GM21447 (cell line): ENCODE results near the gene LIPC.

Source experiments
- ATAC-seq: cut with Tn5 transposase; IDR thresholded peaks from one replicate; pipeline ENCODE4 v1.9.1; 2021; ENCODE audit not compliant: unreplicated experiment

The LIPC gene

DNA sequence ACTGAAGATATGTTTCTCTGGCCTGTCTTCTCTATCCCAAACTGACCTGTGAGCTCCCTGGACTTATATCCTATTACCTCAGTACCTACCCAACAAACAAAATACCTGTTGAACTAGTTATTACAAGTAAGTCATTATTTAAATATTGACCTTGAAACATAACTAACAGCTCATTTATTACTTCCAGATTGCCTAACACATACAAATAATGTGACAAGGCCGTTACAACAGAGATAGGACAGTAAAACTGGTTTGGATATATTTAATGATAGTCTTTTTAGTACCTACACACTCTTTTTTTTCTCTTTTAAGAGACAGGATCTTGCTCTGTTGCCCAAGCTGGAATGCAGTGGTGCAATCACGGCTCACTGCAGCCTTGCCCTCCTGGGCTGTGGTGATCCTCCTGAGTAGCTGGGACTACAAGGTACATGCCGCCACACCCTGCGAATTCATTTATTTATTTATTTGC lies 172.7 kb downstream of the LIPC start:
- ATAC-seq, result no peak

DNA sequence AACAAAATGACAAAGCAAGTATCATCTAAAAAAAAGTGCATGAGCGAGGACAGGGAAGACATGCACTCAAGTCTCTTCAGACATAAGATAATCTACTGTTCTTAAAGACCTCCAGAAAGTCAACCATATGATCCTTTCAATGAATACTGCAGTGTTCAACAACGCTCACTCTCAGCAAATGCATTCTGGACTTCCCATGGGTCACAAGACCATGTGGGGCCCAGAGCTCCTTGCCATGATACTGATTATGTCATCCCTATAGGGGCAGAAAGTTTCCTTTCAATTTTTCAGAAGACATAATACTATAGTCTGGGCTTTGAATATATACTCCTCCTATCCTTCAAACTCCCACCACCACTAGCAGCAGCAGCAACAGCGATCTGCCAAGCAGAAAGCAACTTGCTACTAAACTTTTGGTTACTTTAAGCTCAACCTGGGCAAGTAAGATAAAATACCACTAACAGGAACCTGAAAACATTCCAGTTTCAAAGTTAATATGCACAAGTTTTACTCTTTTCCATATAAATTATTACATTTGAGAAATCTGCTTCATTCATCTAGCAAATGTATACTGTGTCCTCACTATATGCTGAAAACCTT lies 174.2 kb downstream of the LIPC start:
- ATAC-seq, result no peak

DNA sequence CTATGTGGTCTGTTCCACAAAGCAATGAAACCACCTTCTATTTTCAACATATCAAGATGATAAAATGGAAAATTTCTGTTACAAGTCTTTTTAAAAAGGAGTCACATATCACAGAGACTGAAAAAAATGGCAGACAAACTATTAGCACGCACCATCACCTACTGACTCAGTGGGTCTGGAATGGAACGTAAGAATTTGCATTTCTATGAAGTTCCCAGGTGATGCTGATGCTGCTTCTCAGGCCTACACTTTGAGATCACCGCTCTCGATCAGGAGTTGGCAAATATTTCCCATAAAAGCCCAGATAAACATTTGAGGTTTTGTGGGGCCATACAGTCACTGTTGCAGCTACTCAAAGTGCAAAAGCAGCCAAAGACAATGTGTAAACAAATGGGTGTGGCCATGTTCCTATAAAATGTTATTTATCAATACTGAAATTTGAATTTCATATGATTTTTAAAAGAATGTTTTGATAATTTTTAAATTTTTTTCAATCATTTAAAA lies 174.8 kb downstream of the LIPC start:
- no peak for ATAC-seq

DNA sequence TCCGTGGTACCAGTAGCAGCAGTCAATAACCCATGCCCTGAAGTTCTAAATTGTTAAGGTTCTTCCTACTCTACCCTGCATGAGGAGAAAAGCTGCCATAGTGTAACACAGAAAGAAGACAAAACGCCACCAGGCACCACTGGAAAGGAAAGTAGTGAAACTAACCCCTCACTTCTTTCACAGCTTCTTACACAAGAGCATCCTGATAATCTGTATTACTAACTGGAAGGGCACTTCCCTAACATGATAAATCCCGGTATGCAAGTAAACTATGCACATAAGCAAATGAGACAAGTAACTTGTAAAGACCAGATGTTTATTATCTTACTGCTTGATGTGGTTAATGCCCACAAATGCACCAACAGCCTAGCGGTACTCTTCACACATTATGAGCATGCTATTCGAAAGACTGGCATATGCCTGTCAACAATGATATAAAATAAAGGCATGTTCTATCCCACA lies 176.4 kb downstream of the LIPC start:
- no peak for ATAC-seq

DNA sequence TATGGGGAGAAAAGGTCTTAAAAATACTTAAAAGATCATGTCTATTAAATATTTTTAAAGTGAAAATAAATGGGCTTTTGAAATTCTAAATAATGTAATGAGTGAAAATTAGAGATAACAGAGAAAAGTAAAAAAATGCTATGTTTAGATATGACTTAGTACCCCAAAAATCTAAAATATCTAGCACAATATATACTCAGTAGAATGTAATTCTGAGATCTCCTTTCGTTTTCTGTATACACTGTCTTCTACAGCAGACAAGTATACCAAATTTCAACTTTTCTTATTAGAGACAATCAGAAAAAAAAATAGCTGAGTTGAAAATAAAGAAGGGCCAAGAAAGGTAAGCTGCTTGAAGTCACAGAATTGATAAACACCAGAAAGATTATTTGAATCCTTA lies 176.9 kb downstream of the LIPC start:
- no peak for ATAC-seq

DNA sequence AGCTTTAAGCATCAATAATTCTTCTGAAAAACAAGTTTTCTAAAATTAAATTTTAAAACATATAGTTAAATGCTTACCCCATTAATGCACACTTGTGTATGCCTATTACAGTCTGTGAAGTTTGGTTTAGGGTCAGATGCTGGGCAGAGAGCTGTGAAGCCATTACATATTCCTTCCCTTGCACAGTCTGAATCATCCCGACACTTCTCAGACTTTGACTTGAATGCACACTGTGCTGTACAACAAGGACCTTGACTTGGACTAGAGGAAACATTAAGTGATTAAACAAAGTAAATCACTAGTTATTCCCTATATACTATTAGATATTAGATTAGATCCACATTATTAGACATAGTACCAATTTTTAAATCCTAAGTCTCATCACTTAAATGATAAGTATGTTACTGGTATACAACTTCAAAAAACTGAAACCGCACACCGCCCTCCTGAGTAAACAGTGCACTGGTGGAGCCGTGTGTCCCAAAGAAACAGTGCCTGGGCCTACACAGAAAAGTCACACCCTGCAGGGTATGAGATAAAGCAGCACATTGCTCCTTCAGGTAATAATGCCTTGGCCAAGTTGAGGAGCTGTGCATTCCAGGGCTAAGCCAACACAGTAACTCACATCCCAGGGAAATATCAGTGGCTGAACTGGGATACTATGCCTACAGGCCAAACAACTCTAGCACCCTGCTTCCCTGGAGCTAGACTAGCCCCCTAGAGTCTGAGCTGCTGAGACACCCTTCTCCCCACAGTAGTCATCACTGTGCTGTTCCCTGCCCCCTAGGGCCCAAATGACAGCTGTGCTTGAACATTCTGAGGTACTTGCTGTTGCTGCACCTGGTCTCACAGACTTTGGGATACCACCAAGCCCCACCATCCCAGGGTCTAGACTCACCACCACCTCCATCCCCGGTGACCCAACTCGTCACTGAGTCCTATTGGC lies 180.2 kb downstream of the LIPC start:
- ATAC-seq, result no peak

DNA sequence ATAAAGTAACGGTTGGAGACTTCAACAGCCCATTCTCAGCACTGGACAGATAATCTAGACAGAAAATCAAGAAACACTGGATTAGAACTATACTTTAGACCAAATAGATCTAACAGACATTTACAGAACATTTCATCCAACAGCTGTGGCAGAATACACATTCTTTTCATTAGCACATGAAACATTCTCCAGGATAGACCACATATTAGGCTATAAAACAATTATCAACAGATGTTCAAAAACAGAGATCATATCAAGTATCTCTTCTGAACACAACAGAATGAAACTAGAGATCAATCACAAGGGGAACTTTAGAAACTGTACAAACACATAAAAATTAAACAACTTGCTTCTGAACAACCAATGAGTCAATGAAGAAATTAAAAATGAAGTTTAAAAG lies 184.4 kb downstream of the LIPC start:
- ATAC-seq, result no peak
